Liver (tissue), 9 donors: ENCODE results near the gene SWI5. TPM values are rescaled to one million over a fixed set of nuclear protein-coding genes. Genes with fewer than 3 reads are reported as not detected.

Experiments
- DNase-seq: peaks from one replicate; pipeline ENCODE4 v3.0.0-alpha.2; 2017; ENCODE audit warnings: low spot score
- H3K27ac ChIP-seq, 2 donors: one replicate each; pipeline ENCODE4 v1.7.0; 2013; ENCODE audit warnings: inconsistent platforms in 2 of 2, low read length in 2 of 2, control low read depth in 1 of 2, low read depth in 1 of 2, mild to moderate bottlenecking in 1 of 2
- H3K27me3 ChIP-seq, 4 donors: one replicate each; pipeline versions ENCODE4 v1.6.1 to v1.7.0; 2013; ENCODE audit warnings: low read length in 3 of 4, inconsistent platforms in 1 of 4, mild to moderate bottlenecking in 1 of 4, moderate library complexity in 1 of 4; ENCODE audit not compliant: control insufficient read depth in 4 of 4, insufficient read depth in 4 of 4
- H3K36me3 ChIP-seq, 4 donors: one replicate each; pipeline versions ENCODE4 v1.6.1 to v1.7.0; 2013; ENCODE audit warnings: low read length in 3 of 4, mild to moderate bottlenecking in 3 of 4, low read depth in 1 of 4, moderate library complexity in 1 of 4; ENCODE audit not compliant: control insufficient read depth in 4 of 4, insufficient read depth in 3 of 4
- H3K4me1 ChIP-seq, 4 donors: one replicate each; pipeline versions ENCODE4 v1.6.1 to v1.7.0; 2013; ENCODE audit warnings: low read length in 3 of 4, mild to moderate bottlenecking in 3 of 4, moderate library complexity in 1 of 4; ENCODE audit not compliant: control insufficient read depth in 4 of 4, insufficient read depth in 4 of 4
- H3K4me3 ChIP-seq, 3 donors: one replicate each; pipeline versions ENCODE4 v1.6.1 to v1.7.0; 2013; ENCODE audit warnings: low read length in 3 of 3, control low read depth in 1 of 3, low read depth in 1 of 3, mild to moderate bottlenecking in 1 of 3
- H3K9ac ChIP-seq, 2 donors: one replicate each; pipeline ENCODE4 v1.7.0; 2013; ENCODE audit warnings: low read length in 2 of 2, mild to moderate bottlenecking in 2 of 2, moderate library complexity in 2 of 2, control low read depth in 1 of 2, low read depth in 1 of 2
- H3K9me3 ChIP-seq, 4 donors: one replicate each; pipeline versions ENCODE4 v1.6.1 to v1.7.0; 2013; ENCODE audit warnings: low read length in 3 of 4; ENCODE audit not compliant: control insufficient read depth in 4 of 4
- CTCF ChIP-seq: fragments of 150-350 bp; IDR thresholded peaks from 2 replicates; pipeline ENCODE4 v1.5.1; 2017; ENCODE audit warnings: improper control_type of control experiment, low read depth, low read length; ENCODE audit not compliant: missing input control
- EGR1 ChIP-seq, 2 donors: IDR thresholded peaks; 2 replicates each; pipeline ENCODE4 v1.6.1; 2016 to 2018; ENCODE audit warnings: antibody characterized with exemption in 2 of 2, low read depth in 2 of 2
- FOXA1 ChIP-seq: IDR thresholded peaks from 2 replicates; pipeline ENCODE4 v1.6.1; 2016; ENCODE audit warnings: antibody characterized with exemption
- FOXA2 ChIP-seq: IDR thresholded peaks from 2 replicates; pipeline ENCODE4 v1.6.1; 2016; ENCODE audit warnings: antibody characterized with exemption
- GABPA ChIP-seq, 2 donors: IDR thresholded peaks in 1 of 2; conservative IDR thresholded peaks in 1 of 2; 2 replicates each; pipeline ENCODE4 v1.6.1; 2016; ENCODE audit warnings: antibody characterized with exemption in 2 of 2, mild to moderate bottlenecking in 1 of 2, moderate library complexity in 1 of 2
- MAX ChIP-seq: IDR thresholded peaks from 2 replicates; pipeline ENCODE4 v1.6.1; 2016; ENCODE audit warnings: antibody characterized with exemption
- NR2F2 ChIP-seq: IDR thresholded peaks from 2 replicates; pipeline ENCODE4 v1.6.1; 2016; ENCODE audit warnings: antibody characterized with exemption
- RAD21 ChIP-seq, 2 donors: IDR thresholded peaks; 2 replicates each; pipeline ENCODE4 v1.6.1; 2016; ENCODE audit warnings: antibody characterized with exemption in 2 of 2, mild to moderate bottlenecking in 2 of 2
- REST ChIP-seq: IDR thresholded peaks from 2 replicates; pipeline ENCODE4 v1.6.1; 2016; ENCODE audit warnings: antibody characterized with exemption, mild to moderate bottlenecking
- SP1 ChIP-seq: IDR thresholded peaks from 2 replicates; pipeline ENCODE4 v1.6.1; 2018; ENCODE audit warnings: antibody characterized with exemption, mild to moderate bottlenecking
- TAF1 ChIP-seq: conservative IDR thresholded peaks from 2 replicates; pipeline ENCODE4 v1.6.1; 2016; ENCODE audit warnings: antibody characterized with exemption, mild to moderate bottlenecking
- YY1 ChIP-seq: IDR thresholded peaks from 2 replicates; pipeline ENCODE4 v1.6.1; 2016; ENCODE audit warnings: antibody characterized with exemption, mild to moderate bottlenecking
- ZBTB33 ChIP-seq: IDR thresholded peaks from 2 replicates; pipeline ENCODE4 v1.6.1; 2016; ENCODE audit warnings: antibody characterized with exemption
- WGBS: extraction: QIAGEN DNeasy Blood & Tissue Kit; methylation state at CpG from one replicate; pipeline ENCODE4 v1.1.7; 2013; 5-methylcytosine and 5-hydroxymethylcytosine counted together
- polyA plus RNA-seq, 2 donors: library from polyadenylated mRNA; stranded (reverse) in 1 of 2; unstranded in 1 of 2; fragments of 200-250 nt in 1 of 2; fragments of >200 nt in 1 of 2; fragmentation: Nextera tagmentation in 1 of 2; extraction: Ambion mirVana in 1 of 2; gene quantifications; one replicate each; pipeline versions ENCODE4 v1.2.1 to v1.2.3, GENCODE V29; 2013 to 2015
- total RNA-seq, 2 donors: library from RNA; depleted of rRNA; stranded (reverse); fragments of >200 nt; gene quantifications; one replicate each; pipeline ENCODE4 v1.2.3, GENCODE V29; 2014
- donor health status: healthy.
- donor health status: healthy.
- donor health status: healthy.
- donor health status: healthy.
- donor health status: healthy.

The SWI5 gene
- total and polyA plus RNA-seq, 4 donors: 10.7 to 34.0 (median 16.2) TPM

- Histone ChIP-seq H3K36me3 (no peaks in the 10 kb centered on the region), H3K27me3 (no peaks in the 10 kb centered on the region), H3K27ac (no peak overlapping the region), H3K9me3 (no peaks in the 10 kb centered on the region), H3K4me1 (peaks cover 0 to 7% (median 1%) of the 10 kb centered on the region in 4 donors), H3K4me3 (no peak overlapping the region), H3K9ac (no peak overlapping the region)
- no peak for DNase-seq
- TF ChIP-seq ZBTB33: no peak
- WGBS: 76% methylated on average over 8 of the region's 8 CpGs
Observed at GRCh38 chr9:128249558-128249907, 26.5 kb upstream of the SWI5 start.

GRCh38 chr9:128249908-128250838 is 25.9 kb upstream of the SWI5 start:
- no peak overlapping the region for H3K27ac ChIP-seq
- no peaks in the 10 kb centered on the region for H3K36me3 ChIP-seq

GRCh38 chr9:128250839-128251731 is 25.0 kb upstream of the SWI5 start:
- Histone ChIP-seq H3K27me3 (no peaks in the 10 kb centered on the region), H3K4me1 (peaks cover 0 to 6% (median 1%) of the 10 kb centered on the region in 4 donors), H3K36me3 (no peaks in the 10 kb centered on the region), H3K9ac (no peak overlapping the region), H3K27ac (no peak overlapping the region), H3K4me3 (peak overlapping the region in 1 of 3 donors; percentile 19), H3K9me3 (no peaks in the 10 kb centered on the region)
- 36% methylated on average over 43 of the region's 43 CpGs for WGBS
- no peak for TF ChIP-seq YY1
- no peak for TF ChIP-seq FOXA2
- no peak for TF ChIP-seq RAD21 (IDR thresholded peaks at IDR 0.05)
- TF ChIP-seq FOXA1: no peak
- no peak for TF ChIP-seq CTCF
- no peak for TF ChIP-seq MAX
- TF ChIP-seq ZBTB33: no peak
- TF ChIP-seq EGR1 (IDR thresholded peaks at IDR 0.05; ENCODE audit: low read depth in 2 of 2): no peak
- TF ChIP-seq REST: no peak
- no peak for TF ChIP-seq GABPA (IDR thresholded peaks at IDR 0.05 in 1 of 2, conservative IDR thresholded peaks at IDR 0.05 in 1 of 2)
- no peak for TF ChIP-seq SP1
- TF ChIP-seq NR2F2: no peak
- DNase-seq: no peak

More at GRCh38 chr9:128249908-128250838, 25.9 kb upstream of the SWI5 start:
- peak; percentile 99 for DNase-seq
- no peak for TF ChIP-seq GABPA (IDR thresholded peaks at IDR 0.05 in 1 of 2, conservative IDR thresholded peaks at IDR 0.05 in 1 of 2)
- TF ChIP-seq TAF1: no peak
- Histone ChIP-seq H3K4me3 (peak overlapping the region in 1 of 3 donors; percentile 21), H3K4me1 (peaks cover 0 to 7% (median 1%) of the 10 kb centered on the region in 4 donors), H3K27me3 (no peaks in the 10 kb centered on the region), H3K9ac (no peak overlapping the region), H3K9me3 (no peaks in the 10 kb centered on the region)
- 16% methylated on average over 81 of the region's 81 CpGs for WGBS
